ENCODE measurements around the gene BCLAF1.

DNA sequence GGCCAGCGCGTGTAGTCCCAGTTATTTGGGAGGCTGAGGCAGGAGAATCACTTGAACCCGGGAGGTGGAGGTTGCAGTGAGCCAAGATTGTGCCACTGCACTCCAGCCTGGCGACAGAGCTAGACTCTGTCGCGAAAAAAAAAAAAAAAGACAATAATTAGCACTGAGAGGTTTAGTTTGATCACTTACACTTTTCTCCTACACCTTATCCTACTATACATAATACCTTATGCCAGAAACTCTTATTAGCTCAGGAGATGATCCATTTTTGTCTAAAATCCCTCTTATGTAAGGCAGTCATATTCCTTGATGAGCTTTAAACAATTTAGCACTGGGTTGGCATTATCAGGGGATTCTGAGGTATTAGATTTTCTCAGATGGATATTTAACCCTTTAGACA is 35.9 kb downstream of the BCLAF1 start:
- TF ChIP-seq, protein P1, sequence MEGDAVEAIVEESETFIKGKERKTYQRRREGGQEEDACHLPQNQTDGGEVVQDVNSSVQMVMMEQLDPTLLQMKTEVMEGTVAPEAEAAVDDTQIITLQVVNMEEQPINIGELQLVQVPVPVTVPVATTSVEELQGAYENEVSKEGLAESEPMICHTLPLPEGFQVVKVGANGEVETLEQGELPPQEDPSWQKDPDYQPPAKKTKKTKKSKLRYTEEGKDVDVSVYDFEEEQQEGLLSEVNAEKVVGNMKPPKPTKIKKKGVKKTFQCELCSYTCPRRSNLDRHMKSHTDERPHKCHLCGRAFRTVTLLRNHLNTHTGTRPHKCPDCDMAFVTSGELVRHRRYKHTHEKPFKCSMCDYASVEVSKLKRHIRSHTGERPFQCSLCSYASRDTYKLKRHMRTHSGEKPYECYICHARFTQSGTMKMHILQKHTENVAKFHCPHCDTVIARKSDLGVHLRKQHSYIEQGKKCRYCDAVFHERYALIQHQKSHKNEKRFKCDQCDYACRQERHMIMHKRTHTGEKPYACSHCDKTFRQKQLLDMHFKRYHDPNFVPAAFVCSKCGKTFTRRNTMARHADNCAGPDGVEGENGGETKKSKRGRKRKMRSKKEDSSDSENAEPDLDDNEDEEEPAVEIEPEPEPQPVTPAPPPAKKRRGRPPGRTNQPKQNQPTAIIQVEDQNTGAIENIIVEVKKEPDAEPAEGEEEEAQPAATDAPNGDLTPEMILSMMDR (IDR thresholded peaks at IDR 0.05): no peak
- no peak for TF ChIP-seq POLR2A (IDR thresholded peaks at IDR 0.05)
- no peak for TF ChIP-seq POLR2AphosphoS5 (IDR thresholded peaks at IDR 0.05)
